GM19452 (cell line): ENCODE results near the gene SMG6.
"Not testable (repeated sequence)": the region's sequence is repeated elsewhere in the genome, so short reads cannot be mapped to it uniquely, and the experiment has no call there.

Source experiments
- ATAC-seq: cut with Tn5 transposase; IDR thresholded peaks from one replicate; pipeline ENCODE4 v1.9.1; 2021; ENCODE audit not compliant: unreplicated experiment

Gene SMG6

DNA sequence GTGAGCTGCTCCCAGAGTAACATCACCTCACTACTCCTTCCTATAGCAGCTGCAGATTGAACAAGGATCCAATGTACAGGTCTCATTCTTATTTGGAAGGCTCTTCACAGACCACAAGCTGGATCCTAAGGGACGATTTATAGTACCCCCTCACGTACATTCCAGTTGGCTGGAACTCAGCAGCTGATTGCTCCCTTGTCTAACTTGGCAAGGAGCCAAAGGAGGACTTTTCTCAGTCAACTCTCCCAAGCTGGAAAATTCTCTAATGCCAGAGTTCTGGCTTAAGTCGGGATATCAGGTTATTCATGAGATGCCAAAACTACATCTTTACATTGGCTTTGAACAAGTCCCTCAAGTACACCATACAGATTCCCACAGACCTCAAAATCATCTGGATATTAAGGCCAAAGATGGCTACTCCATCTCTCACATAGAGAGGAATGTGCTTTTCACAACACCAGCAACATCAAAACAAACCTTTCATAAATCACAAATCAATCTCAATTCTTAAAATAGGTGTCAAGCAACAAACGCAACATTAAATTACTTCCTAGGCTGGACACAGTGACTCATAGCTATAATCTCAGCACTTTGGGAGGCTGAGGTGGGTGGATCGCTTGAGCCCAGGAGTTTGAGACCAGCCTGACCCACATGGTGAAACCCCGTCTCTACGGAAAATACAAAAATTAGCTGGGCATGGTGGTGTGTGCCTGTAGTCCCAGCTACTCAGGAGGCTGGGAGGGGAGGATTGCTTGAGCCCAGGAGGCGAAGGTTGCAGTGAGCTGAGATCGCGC is 39.3 kb downstream of the SMG6 start:
- no peak for ATAC-seq

DNA sequence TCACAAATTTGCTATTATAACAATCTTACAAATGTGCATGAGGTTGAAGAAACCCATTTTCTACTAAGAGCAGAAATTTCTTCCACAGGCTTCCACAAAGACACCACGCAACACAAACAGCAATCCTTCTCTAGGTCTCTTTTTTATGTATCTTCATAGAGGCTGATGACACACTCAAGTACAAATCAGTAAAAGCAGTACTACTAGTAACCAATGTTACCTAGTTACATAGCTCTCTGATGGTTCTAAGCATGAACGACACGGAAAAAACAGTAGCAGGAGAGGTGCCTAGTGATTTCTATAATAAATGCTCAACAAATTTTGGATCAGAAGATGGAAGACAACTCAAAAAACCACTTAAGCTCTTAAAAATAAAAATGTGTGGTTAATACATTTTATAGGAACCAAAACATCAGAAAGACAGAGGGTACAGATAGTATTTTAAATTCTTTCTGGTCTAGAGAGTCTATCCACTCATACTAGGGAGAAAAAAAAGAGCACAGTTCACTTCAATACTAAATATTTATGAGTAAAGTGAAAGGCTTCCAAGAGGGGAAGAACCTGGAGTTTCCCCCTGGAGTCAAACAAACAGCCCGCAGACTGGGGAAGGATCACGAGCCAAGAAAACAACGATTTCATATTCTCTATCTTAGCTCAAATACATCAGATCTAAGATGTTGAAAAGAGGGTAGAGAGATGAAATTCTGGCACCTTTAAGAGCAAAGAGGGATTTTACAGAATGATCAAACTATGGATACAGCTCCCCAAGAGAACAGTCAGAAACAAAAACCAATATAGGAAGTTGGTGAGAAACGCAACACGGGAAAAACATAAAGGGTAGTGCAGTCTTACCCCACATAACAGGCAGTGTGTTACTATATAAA is 40.2 kb downstream of the SMG6 start:
- no peak for ATAC-seq

DNA sequence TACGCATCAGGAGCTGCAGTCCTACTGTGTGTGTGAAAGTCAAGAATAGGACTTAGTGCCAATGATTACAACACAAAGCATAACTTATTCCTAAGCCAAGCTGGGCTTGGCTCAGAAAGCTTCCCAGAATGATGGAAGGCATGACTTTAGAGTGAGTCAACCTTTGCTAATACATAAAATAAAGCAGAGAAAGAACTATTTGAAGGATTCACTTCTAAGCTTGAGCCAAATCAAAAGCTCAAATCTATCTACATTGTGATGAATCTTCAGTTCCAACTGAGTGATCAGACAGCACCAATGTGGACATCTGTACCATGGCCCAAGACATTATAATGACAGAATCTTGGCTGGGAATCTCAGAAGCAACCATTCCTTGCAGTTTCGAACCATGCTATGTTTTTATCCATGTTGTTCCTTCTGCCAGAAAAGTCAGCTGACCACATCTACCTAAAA is 41.4 kb downstream of the SMG6 start:
- no peak for ATAC-seq

DNA sequence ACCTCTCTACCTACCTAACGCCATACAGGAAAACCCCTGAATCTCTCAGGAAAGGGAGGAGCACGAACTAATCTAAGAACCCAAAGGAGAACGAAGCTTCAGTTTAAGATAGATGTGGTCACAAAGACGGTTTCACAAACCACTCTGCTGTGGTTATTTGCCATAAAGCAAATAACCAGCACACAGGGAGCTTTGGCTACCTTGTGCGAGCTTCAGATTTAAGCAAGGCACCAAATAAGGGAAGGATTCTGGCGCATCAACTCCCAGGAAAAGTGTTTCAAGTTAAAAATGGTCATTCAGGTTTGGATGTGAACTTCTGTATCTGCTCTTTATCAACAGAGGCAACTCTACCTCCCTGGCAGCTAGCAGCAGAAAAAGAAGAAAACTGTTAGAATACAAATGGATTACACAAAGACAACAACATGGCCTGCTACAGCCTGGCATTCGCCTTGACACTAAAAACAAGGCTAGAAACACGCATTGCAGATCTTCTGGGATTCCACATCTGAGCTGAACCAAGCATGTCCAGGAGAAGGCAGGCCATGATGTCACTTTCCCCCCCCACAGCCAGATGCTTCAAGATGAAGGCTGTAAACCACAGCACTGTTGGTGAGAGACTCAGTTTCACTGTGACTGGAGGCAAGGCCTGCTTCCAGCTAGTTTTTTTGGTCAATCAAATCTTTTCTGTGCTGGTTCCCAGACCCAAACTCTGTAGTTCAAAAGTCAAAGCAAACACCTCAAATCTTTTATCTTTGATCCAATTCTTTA is 43.6 kb downstream of the SMG6 start:
- ATAC-seq = peak; percentile 78

GRCh38 chr17:2258830-2259229 is 44.8 kb downstream of the SMG6 start:
- ATAC-seq = not testable (repeated sequence)

DNA sequence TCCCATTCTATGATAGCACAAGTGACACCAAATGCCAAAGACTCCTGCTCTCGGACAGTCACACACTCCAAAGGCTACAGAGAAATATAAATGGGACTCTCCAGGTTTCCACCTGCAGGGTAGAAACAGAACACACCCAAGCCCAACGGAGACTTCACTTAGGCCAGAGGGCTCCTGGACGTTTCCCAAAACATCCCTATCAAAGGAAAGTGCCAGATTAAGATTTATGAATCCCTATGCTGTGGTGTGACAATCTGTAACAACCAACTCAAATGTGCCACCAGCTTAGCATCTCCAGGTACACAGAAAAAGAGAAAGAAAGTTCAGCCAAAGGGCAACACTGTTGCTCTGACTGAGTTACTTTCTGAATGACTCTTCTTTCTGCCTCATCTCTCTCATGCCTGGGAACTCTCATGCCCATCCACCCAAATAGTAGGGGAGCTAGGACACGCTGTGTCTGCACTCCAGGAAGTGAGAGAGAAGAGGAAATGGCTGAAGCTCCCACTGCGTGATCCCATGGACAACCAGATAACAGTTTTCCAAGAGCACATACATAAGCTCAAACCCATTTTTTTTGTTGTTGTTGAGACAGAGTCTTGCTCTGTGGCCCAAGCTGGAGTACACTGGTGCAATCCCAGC is 49.7 kb downstream of the SMG6 start:
- peak; percentile 69 for ATAC-seq

DNA sequence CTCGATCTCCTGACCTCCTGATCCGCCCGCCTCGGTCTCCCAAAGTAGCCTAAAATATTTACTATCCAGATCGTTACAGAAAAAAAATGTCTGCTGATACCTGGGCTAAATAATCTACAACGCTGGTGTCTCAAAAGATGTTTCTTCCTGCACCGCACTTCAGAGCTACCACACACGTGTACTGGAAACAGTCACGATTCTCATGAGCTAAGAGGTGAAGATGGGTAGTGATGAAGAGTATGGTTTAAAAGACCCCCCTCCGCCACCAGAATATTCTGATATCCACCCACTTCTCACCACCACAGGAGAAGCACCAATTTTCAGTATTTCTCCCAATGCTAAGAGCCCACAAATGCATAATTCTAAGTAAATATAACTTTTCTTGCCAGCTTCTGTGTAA is 50.2 kb downstream of the SMG6 start:
- no peak for ATAC-seq

DNA sequence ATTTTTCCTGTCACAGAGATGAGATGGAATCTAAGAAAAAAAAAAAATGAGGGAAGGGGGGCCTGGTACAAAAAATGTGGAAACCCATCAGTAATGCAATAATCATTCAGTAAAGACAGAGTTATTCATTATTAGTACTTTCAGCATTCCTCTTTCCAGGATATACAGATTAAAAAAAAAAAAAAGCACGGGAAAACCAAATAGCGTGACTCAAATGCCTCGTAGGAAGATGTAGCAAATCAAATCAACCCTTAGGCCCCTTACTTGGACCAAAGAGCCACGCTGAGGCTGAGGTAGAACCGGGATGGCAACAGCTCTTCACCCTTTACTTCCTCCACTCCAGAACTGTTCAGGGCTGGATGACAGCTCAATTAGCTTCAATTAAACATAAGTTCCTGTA is 52.5 kb downstream of the SMG6 start:
- ATAC-seq = no peak

- ATAC-seq = no peak
These were observed 53.2 kb downstream of the SMG6 start for GRCh38 chr17:2250140-2251095.

GRCh38 chr17:2247005-2247404 is 56.6 kb downstream of the SMG6 start:
- ATAC-seq = no peak

DNA sequence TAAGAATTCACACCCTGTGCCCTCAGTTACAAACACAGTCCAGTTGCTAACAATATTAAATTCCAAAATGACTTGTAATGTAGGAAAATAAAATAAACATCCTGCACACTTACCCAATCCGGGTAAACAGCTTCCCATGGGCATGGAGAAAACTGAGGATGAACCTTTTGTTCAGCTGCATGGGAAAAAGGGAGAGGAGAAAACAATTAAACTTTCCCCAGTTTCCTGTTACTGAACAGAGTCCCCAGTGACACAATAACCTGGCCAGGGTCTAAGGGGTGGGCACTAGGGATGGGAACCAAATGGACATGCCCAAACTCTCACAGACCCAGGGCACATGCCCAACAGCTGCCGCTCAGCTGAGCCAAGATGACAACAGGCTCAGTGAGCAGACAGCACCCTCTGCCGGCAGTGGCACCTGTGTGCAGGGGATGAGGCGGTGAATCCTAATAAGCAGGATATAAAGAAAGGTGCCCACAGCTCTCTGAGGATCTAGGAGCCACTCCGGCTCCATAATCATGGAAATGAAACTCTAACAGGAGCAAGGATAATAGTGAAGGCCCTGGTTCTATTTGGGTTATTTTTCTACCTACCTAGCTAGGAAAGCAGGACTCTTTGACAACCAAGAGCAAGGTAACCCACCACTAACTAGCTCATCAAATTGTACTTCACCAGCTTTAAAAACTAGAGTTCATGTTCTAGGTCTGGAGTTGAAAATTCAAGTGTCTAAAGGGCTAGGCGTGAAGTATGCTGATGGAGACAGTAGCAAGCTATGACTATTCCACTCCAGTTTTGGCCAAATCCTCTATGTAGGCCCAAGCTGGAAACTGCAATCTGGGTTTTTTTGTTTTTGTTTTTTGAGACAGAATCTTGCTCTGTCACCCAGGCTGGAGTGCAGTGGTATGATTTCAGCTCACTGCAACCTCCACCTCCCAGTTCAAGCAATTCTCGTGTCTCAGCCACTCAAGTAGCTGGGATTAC is 58.8 kb downstream of the SMG6 start:
- ATAC-seq = no peak

GRCh38 chr17:2243953-2244352 is 59.6 kb downstream of the SMG6 start:
- ATAC-seq = no peak

DNA sequence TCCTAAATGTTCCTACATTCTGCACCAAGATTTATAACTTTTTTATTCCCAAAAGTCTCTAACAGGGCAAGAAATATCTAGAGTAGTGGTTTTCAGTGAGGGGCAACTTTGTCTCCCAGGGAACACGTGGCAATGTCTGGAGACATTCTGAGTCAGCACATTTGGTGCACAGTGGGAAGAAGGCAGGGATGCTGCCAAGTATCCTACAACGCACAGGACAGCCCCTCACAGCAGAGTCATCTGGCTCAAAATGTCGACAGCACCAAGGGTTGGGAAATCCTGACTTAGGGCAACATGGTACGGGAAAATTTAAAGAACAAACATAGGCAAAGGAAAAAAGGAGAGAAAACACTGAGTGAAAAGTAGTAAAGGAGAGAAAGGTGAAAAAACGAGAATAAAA is 61.8 kb downstream of the SMG6 start:
- no peak for ATAC-seq

- no peak for ATAC-seq
These were observed 63.0 kb downstream of the SMG6 start for GRCh38 chr17:2240541-2240940.

DNA sequence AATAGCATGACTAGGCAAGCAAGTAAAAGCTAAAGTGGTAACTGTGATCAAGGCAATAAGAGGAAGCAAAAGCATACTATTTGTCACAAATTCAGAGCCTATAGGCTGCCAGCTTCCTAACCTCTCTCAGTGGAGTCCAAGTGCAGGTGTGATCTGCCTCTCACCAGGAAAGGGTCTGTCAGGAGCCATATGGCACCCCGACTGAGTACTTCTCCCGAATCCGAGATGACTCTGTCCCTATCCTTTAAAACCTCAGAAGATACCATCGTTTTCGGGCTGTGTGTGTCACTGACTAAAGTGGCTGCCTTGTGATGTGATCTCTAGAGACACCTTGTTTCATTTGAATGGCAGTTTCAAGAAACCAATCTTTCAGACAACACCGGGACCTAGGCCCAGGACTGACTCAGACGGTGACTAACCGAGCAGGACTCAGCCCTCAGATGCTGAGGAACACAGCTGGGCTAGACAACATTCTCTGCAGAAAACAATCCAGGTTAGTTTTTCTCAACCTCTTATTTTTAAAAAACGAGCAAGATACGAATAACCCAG is 63.6 kb downstream of the SMG6 start:
- peak; percentile 69 for ATAC-seq

GRCh38 chr17:2239170-2239551 is 64.4 kb downstream of the SMG6 start:
- no peak for ATAC-seq

DNA sequence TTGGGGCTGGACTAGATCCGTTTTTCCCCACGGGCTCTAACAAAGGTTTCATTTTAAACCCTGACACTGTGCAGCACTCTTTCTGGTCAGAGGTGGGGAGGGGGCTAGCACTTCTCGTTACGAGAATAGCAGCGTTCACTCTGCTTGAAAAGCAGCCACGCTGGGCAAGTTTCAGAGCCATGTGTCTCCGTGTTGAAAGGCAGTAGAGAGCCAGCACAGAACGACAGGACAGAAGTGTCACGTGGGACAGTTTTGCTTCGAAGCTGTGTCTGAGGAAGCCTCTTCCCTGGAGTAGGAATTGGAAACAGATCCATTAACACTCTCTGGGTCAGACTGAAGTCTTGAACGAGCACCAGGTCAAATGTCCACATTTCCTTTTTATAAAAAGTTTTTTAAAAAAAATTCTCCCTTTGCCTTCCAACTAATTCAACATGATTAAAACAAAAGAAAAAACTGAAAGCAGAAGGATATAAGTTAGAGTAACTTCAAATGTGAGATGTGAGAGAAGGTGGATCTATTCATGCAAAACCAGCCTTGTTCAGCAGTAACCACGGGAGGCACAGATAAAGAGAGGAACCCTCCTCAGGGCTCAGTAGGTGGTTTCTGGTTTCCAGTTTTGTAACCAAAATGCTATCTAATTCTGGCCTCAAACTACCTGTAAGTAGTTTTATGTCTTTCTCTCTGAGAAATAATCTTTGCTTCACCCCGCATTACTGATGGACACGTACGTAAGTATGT is 65.0 kb downstream of the SMG6 start:
- peak; percentile 55 for ATAC-seq

DNA sequence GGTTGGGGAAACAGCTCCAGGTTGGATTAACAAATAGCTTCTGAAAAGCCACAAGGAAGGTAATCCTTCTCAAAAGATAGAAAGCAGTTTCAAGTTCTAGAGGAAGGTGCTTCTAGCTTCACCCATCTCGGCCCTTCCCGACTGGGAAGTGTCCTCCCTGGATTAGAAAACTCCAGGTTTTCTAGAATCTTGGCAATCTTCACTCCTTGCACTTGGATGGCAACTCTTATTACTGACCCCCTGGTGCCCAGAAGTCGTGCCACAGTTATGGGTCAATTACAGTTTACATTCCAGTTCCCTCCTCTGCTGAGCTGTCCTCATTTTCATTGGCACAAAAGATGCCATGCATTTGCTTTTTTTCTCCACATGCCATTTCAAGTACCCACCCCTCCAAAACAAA is 65.6 kb downstream of the SMG6 start:
- ATAC-seq = no peak
